ENCODE results near the gene CUEDC1. TPM values are rescaled to one million over a fixed set of nuclear protein-coding genes. Genes with fewer than 3 reads are reported as not detected.

CUEDC1 gene
- total and polyA plus RNA-seq, 2 of the 13 experiments (the other 11 are each of a cell fraction or from before 2014, with no cell fraction given): 7.4 to 12.9 TPM

- no peak for TF ChIP-seq ZHX2 (IDR thresholded peaks at IDR 0.05; ENCODE audit: low read depth)
- TF ChIP-seq ZHX2 (CRISPR knock-in tag; IDR thresholded peaks at IDR 0.05; ENCODE audit: borderline replicate concordance): no peak
- peak; percentile 68 for TF ChIP-seq HNF4G (IDR thresholded peaks at IDR 0.05; ENCODE audit: borderline replicate concordance, low read depth, low read length)
- TF ChIP-seq HNF4G (CRISPR knock-in tag; IDR thresholded peaks at IDR 0.05; ENCODE audit: borderline replicate concordance, low read depth): no peak
- TF ChIP-seq NR2F6 (IDR thresholded peaks at IDR 0.05): peak; percentile 75
- peak; percentile 91 for TF ChIP-seq NR2F6 (CRISPR knock-in tag; IDR thresholded peaks at IDR 0.05)
- TF ChIP-seq ZNF224 (CRISPR knock-in tag; IDR thresholded peaks at IDR 0.05): no peak
- peak; percentile 73 for TF ChIP-seq TBX2 (CRISPR knock-in tag; IDR thresholded peaks at IDR 0.05; ENCODE audit: borderline replicate concordance)
- TF ChIP-seq CHD2 (IDR thresholded peaks at IDR 0.05; ENCODE audit: low read depth, low read length): no peak
- no peak for TF ChIP-seq KDM6A (CRISPR knock-in tag; IDR thresholded peaks at IDR 0.05; ENCODE audit: low read depth)
- TF ChIP-seq ZNF784 (CRISPR knock-in tag; IDR thresholded peaks at IDR 0.05; ENCODE audit: borderline replicate concordance): no peak
- no peak for TF ChIP-seq MTA1 (CRISPR knock-in tag; IDR thresholded peaks at IDR 0.05; ENCODE audit: borderline replicate concordance)
These were observed 2.0 kb downstream of the CUEDC1 start (continued) for GRCh38 chr17:57953219-57953618.

All from HepG2 (cell line).